B cell (primary cell): ENCODE measurements around the gene DKK3. TPM values are rescaled to one million over a fixed set of nuclear protein-coding genes. Genes with fewer than 3 reads are reported as not detected.

ENCODE experiments used
- ATAC-seq: fragments of 200-7000 bp; cut with Tn5 transposase; one replicate; pipeline ENCODE4 v1.10.0; 2021; ENCODE audit warnings: low read depth, mild to moderate bottlenecking, moderate number of reproducible peaks, moderate library complexity
- CTCF ChIA-PET: fragments of 350-600 bp; sonication (Branson Sonifier 250); formaldehyde crosslinking; loops from one replicate; lab custom pipeline; 2021; ENCODE audit warnings: antibody characterized with exemption, inconsistent platforms; lab: Charles Lee
- POLR2A ChIA-PET: fragments of 350-600 bp; sonication (Branson Sonifier 250); formaldehyde crosslinking; loops from one replicate; lab custom pipeline; 2021; ENCODE audit warnings: antibody characterized with exemption; lab: Charles Lee
- DNase-seq: peaks from one replicate; pipeline ENCODE4 v3.0.0; 2013
- H2AFZ ChIP-seq: 2 replicates; pipeline ENCODE4 v1.6.1; 2012; ENCODE audit warnings: mild to moderate bottlenecking, low read depth, low read length; ENCODE audit not compliant: insufficient read depth, poor library complexity, severe bottlenecking
- H3K27ac ChIP-seq, 2 donors: 1 replicate in 1 of 2; 2 replicates in 1 of 2; pipeline ENCODE4 v1.5.1; 2012 to 2013; ENCODE audit warnings: low read length in 2 of 2, mild to moderate bottlenecking in 2 of 2, moderate library complexity in 1 of 2
- H3K27me3 ChIP-seq, 4 experiments: fragments of 200-600 bp in 1 of 4; sonication (generic) in 1 of 4; replicated peaks in 1 of 4; 1 replicate in 2 of 4; 2 replicates in 2 of 4; pipeline versions ENCODE4 v1.6.1 to v1.7.0; 2013 to 2016; ENCODE audit warnings: low read length in 3 of 4, mild to moderate bottlenecking in 2 of 4, mixed read lengths in 1 of 4, moderate library complexity in 1 of 4; ENCODE audit not compliant: insufficient read depth in 4 of 4, control insufficient read depth in 3 of 4; ENCODE audit errors: control extremely low read depth in 1 of 4
- H3K36me3 ChIP-seq, 2 experiments: replicated peaks in 1 of 2; 1 replicate in 1 of 2; 2 replicates in 1 of 2; pipeline versions ENCODE4 v1.6.1 to v1.7.1; 2013; ENCODE audit warnings: low read length in 1 of 2; ENCODE audit not compliant: insufficient read depth in 2 of 2, control insufficient read depth in 1 of 2; ENCODE audit errors: control extremely low read depth in 1 of 2, extremely low read depth in 1 of 2
- H3K4me1 ChIP-seq, 2 donors: fragments of 200-600 bp in 1 of 2; sonication (generic) in 1 of 2; 1 replicate in 1 of 2; 2 replicates in 1 of 2; pipeline versions ENCODE4 v1.5.1 to v1.6.1; 2013 to 2017; ENCODE audit warnings: low read length in 2 of 2; ENCODE audit not compliant: control insufficient read depth in 2 of 2, insufficient read depth in 2 of 2
- H3K4me2 ChIP-seq: replicated peaks from 2 replicates; pipeline ENCODE3; 2012; ENCODE audit warnings: mild to moderate bottlenecking, low read depth, low read length; ENCODE audit not compliant: poor library complexity, severe bottlenecking
- H3K4me3 ChIP-seq, 5 experiments: fragments of 200-600 bp in 1 of 5; sonication (generic) in 1 of 5; 1 replicate in 3 of 5; 2 replicates in 2 of 5; pipeline versions ENCODE4 v1.5.1 to v1.7.0; 2011 to 2016; ENCODE audit warnings: low read length in 4 of 5, mild to moderate bottlenecking in 4 of 5, low read depth in 2 of 5, control low read depth in 1 of 5, moderate library complexity in 1 of 5; ENCODE audit not compliant: insufficient read depth in 1 of 5; ENCODE audit errors: control extremely low read depth in 1 of 5, extremely low read depth in 1 of 5
- H3K79me2 ChIP-seq: fragments of 200-600 bp; sonication (generic); one replicate; pipeline ENCODE4 v1.6.0; 2016; ENCODE audit warnings: low read length; ENCODE audit not compliant: control insufficient read depth, insufficient read depth
- H3K9ac ChIP-seq: fragments of 200-600 bp; sonication (generic); 2 replicates; pipeline ENCODE4 v1.6.1; 2017; ENCODE audit warnings: mild to moderate bottlenecking, low read length, moderate library complexity
- H3K9me3 ChIP-seq, 3 donors: one replicate each; pipeline versions ENCODE4 v1.6.1 to v1.7.1; 2013; ENCODE audit warnings: low read length in 2 of 3; ENCODE audit not compliant: control insufficient read depth in 2 of 3, insufficient read depth in 1 of 3; ENCODE audit errors: control extremely low read depth in 1 of 3
- H4K20me1 ChIP-seq: 2 replicates; pipeline ENCODE4 v1.6.0; 2012; ENCODE audit warnings: mild to moderate bottlenecking, low read length; ENCODE audit not compliant: insufficient read depth, control insufficient read depth, poor library complexity, severe bottlenecking
- H3K27ac Mint-ChIP-seq: one replicate; pipeline ENCODE4 v1.8.0; 2021; ENCODE audit warnings: mixed read lengths
- H3K27me3 Mint-ChIP-seq: one replicate; pipeline ENCODE4 v1.8.0; 2021; ENCODE audit warnings: mixed read lengths
- H3K4me1 Mint-ChIP-seq: one replicate; pipeline ENCODE4 v1.8.0; 2021; ENCODE audit warnings: mixed read lengths
- H3K4me3 Mint-ChIP-seq: one replicate; pipeline ENCODE4 v1.8.0; 2021; ENCODE audit warnings: mixed read lengths
- H3K9me3 Mint-ChIP-seq: one replicate; pipeline ENCODE4 v1.8.0; 2022; ENCODE audit warnings: mixed read lengths; ENCODE audit not compliant: insufficient read depth
- EZH2 ChIP-seq: IDR thresholded peaks from 2 replicates; pipeline ENCODE4 v1.6.1; 2012; ENCODE audit warnings: borderline replicate concordance, low read depth, mild to moderate bottlenecking, moderate library complexity, low read length; ENCODE audit not compliant: insufficient read depth, poor library complexity, severe bottlenecking
- WGBS: methylation state at CpG from one replicate; pipeline ENCODE4 v1.1.5; 2013; ENCODE audit warnings: missing lambda C conversion rate; ENCODE audit not compliant: insufficient coverage; 5-methylcytosine and 5-hydroxymethylcytosine counted together
- intact Hi-C: fragments of 100-400 bp; cut with micrococcal nuclease; formaldehyde crosslinking; loops from one replicate; pipeline ENCODE4 v1.10.0; 2022
- polyA plus RNA-seq: library from polyadenylated mRNA; depleted of rRNA; stranded (reverse); fragments of >200 nt; gene quantifications from 2 replicates; pipeline ENCODE4 v1.2.3, GENCODE V29; 2012
- total RNA-seq, 2 donors: library from RNA; stranded (reverse); fragments of 120-200 nt in 1 of 2; gene quantifications; 1 replicate in 1 of 2; 2 replicates in 1 of 2; pipeline versions ENCODE4 v1.2.3 to v1.2.4, GENCODE V29; 2013 to 2022
- TF ChIP-seq, protein P1 (sequence below): fragments of 200-600 bp; IDR thresholded peaks from one replicate; pipeline ENCODE4 v1.8.0; 2022; ENCODE audit warnings: antibody characterized with exemption, mild to moderate bottlenecking

DKK3 gene
- total and polyA plus RNA-seq, 2 donors (not counting 1 experiment from before 2014, with no cell fraction given): 0.33 TPM; not detected in 1

DNA sequence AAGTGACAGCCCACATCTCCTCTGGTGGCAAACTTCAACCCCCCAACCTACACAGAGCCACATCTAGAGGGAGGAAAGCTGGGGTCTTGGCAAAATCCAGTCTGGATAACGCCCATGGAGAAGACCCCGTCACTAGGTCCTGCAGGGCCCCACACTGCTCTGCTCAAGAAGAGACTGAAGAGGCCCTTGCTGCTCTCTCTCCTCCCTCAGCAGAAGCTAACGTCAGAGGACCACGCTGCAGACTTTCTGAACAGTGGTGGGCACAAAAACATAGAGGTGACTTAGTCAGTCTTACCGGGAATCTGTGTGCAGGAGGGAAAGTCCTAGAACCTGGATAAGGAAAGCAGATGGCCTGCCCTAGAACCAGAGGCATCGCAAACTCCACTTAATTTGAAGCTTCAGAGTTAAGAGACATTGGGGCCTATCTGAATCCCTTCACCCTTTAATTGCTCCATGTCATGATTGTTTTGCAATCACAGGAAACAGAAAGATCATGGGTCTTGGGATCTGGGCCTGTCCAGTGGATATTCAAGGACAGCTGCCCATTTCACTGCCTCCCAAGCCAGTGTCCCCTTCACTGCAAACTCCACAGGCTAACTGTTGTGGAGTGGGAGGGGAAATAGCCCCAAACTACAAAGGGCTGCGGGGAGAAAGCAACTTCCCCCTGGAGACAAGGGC, 1.7 kb downstream of the DKK3 start:
- Histone ChIP-seq H3K36me3 (no peaks in the 10 kb centered on the region), H2AFZ (no peak overlapping the region), H3K4me2 (no peak overlapping the region), H3K79me2 (no peaks in the 10 kb centered on the region), H3K9me3 (no peaks in the 10 kb centered on the region), H3K4me3 (no peak overlapping the region), H3K27me3 (peaks cover 0 to 54% (median 28%) of the 10 kb centered on the region in 4 experiments), H3K4me1 (peaks cover 3 to 6% of the 10 kb centered on the region in 2 donors), H3K27ac (no peak overlapping the region), H4K20me1 (no peaks in the 10 kb centered on the region), H3K9ac (no peak overlapping the region)
- POLR2A ChIA-PET: no interaction called here
- peaks cover 67% of the 10 kb centered on the region for H3K27me3 Mint-ChIP-seq
- peaks cover 11% of the 10 kb centered on the region for H3K4me1 Mint-ChIP-seq
- intact Hi-C loops: no loop called here
- ATAC-seq (no peak), DNase-seq (no peak)
- H3K27ac Mint-ChIP-seq: no peak overlapping the region
- CTCF ChIA-PET: interaction anchor here (1.4 kb wide), 1 partner anchor 8 kb away, joined by 4 read pairs; no protein-coding TSS in a partner anchor
- H3K4me3 Mint-ChIP-seq: no peak overlapping the region
- TF ChIP-seq, protein P1, sequence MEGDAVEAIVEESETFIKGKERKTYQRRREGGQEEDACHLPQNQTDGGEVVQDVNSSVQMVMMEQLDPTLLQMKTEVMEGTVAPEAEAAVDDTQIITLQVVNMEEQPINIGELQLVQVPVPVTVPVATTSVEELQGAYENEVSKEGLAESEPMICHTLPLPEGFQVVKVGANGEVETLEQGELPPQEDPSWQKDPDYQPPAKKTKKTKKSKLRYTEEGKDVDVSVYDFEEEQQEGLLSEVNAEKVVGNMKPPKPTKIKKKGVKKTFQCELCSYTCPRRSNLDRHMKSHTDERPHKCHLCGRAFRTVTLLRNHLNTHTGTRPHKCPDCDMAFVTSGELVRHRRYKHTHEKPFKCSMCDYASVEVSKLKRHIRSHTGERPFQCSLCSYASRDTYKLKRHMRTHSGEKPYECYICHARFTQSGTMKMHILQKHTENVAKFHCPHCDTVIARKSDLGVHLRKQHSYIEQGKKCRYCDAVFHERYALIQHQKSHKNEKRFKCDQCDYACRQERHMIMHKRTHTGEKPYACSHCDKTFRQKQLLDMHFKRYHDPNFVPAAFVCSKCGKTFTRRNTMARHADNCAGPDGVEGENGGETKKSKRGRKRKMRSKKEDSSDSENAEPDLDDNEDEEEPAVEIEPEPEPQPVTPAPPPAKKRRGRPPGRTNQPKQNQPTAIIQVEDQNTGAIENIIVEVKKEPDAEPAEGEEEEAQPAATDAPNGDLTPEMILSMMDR: no peak
- no peak for TF ChIP-seq EZH2
- no peaks in the 10 kb centered on the region for H3K9me3 Mint-ChIP-seq
- 100% methylated on average over 3 of the region's 7 CpGs for WGBS

GRCh38 chr11:12005476-12005875, 3.0 kb downstream of the DKK3 start:
- Histone ChIP-seq H3K27me3 (peaks cover 0 to 51% (median 28%) of the 10 kb centered on the region in 4 experiments), H3K27ac (no peak overlapping the region), H3K4me2 (no peak overlapping the region), H3K4me3 (no peak overlapping the region), H3K4me1 (peaks cover 3 to 6% of the 10 kb centered on the region in 2 donors), H3K79me2 (no peaks in the 10 kb centered on the region), H3K9me3 (no peaks in the 10 kb centered on the region), H3K9ac (no peak overlapping the region), H2AFZ (no peak overlapping the region), H4K20me1 (no peaks in the 10 kb centered on the region), H3K36me3 (no peaks in the 10 kb centered on the region)
- Mint-ChIP-seq H3K27me3 (peaks cover 57% of the 10 kb centered on the region), H3K27ac (no peak overlapping the region), H3K9me3 (no peaks in the 10 kb centered on the region), H3K4me1 (peaks cover 11% of the 10 kb centered on the region), H3K4me3 (no peak overlapping the region)
- TF ChIP-seq EZH2: no peak
- TF ChIP-seq, protein P1: no peak
- ChIA-PET CTCF (no interaction called here), POLR2A (no interaction called here)
- no peak for ATAC-seq
- intact Hi-C loops: no loop called here
- no CpG with 5 or more reads among the region's 1 CpG for WGBS
- DNase-seq: no peak
